ENCODE results near the gene CFAP210. TPM values are rescaled to one million over a fixed set of nuclear protein-coding genes. Genes with fewer than 3 reads are reported as not detected.

Gene CFAP210
- total and polyA plus RNA-seq, 2 experiments from 2014 or later = 3.7 TPM; not detected in 1

GRCh38 chr2:169670937-169671336 lies 23.3 kb downstream of the CFAP210 start:
- Histone ChIP-seq H2AFZ (no peak overlapping the region), H3K4me1 (ENCODE audit: insufficient read depth) (peaks cover 4% of the 10 kb centered on the region; the same call in 1 of the 2 replicates), H3K79me2 (replicated peaks; ENCODE audit: insufficient read depth) (no peaks in the 10 kb centered on the region), H3K9me2 (ENCODE audit: insufficient read depth) (no peaks in the 10 kb centered on the region), H3K27me3 (ENCODE audit: insufficient read depth) (no peaks in the 10 kb centered on the region), H3K4me3 (no peak overlapping the region), H4K20me1 (replicated peaks; ENCODE audit: insufficient read depth) (no peaks in the 10 kb centered on the region), H3F3A (replicated peaks; ENCODE audit: low read depth) (no peaks in the 10 kb centered on the region), H3K27ac (ENCODE audit: low read depth) (no peak overlapping the region), H3K4me2 (no peak overlapping the region), H3K36me3 (ENCODE audit: insufficient read depth) (no peaks in the 10 kb centered on the region)
- ATAC-seq (no peak), DNase-seq (ENCODE audit: low spot score) (no peak)
- H3K9me3 Mint-ChIP-seq = no peaks in the 10 kb centered on the region
- H3K4me3 Mint-ChIP-seq = no peak overlapping the region
- H3K27ac Mint-ChIP-seq = no peak overlapping the region
- no peak for TF ChIP-seq ETS1 (IDR thresholded peaks at IDR 0.05)
- TF ChIP-seq EZH2phosphoT487 (IDR thresholded peaks at IDR 0.05; ENCODE audit: unreplicated experiment) = no peak
- TF ChIP-seq ZNF331 (CRISPR knock-in tag; IDR thresholded peaks at IDR 0.05; ENCODE audit: low read depth) = no peak
- no peak for TF ChIP-seq JUNB (IDR thresholded peaks at IDR 0.05; ENCODE audit: unreplicated experiment)
- no peak for TF ChIP-seq ZNF114 (CRISPR knock-in tag; IDR thresholded peaks at IDR 0.05)
- TF ChIP-seq CREB1 (CRISPR knock-in tag; IDR thresholded peaks at IDR 0.05; ENCODE audit: low read depth) = no peak
- no peak for TF ChIP-seq ZNF462 (CRISPR knock-in tag; IDR thresholded peaks at IDR 0.05)
- TF ChIP-seq CTCF (conservative IDR thresholded peaks at IDR 0.05; ENCODE audit: low read depth in 2 of 2) = no peak
- H3K36me3 Mint-ChIP-seq (ENCODE audit: low read depth) = no peaks in the 10 kb centered on the region
- peaks cover 8% of the 10 kb centered on the region; the same call in 2 of the 3 replicates for H3K4me1 Mint-ChIP-seq
- no peaks in the 10 kb centered on the region for H3K27me3 Mint-ChIP-seq (ENCODE audit: insufficient read depth, low read depth, poor library complexity)
